ENCODE results near the gene PDE4DIP. TPM values are rescaled to one million over a fixed set of nuclear protein-coding genes. Genes with fewer than 3 reads are reported as not detected.
"Not testable (repeated sequence)": the region's sequence is repeated elsewhere in the genome, so short reads cannot be mapped to it uniquely, and the experiment has no call there.

Gene PDE4DIP
- total and polyA plus RNA-seq, 2 donors, result 13.6 to 15.7 TPM

GRCh38 chr1:148958343-148958742 lies 114.1 kb downstream of the PDE4DIP start:
- not testable (repeated sequence) for DNase-seq (ENCODE audit: low read depth in 6 of 9, low spot score in 9 of 9); H3K27me3 ChIP-seq (ENCODE audit: control insufficient read depth in 2 of 2, insufficient read depth in 1 of 2, low read length in 1 of 2); H3K4me3 ChIP-seq (ENCODE audit: low read length in 2 of 2); H3K36me3 ChIP-seq (ENCODE audit: control insufficient read depth in 2 of 2, insufficient read depth in 2 of 2, low read length in 1 of 2); H3K4me1 ChIP-seq (ENCODE audit: control insufficient read depth in 2 of 2, insufficient read depth in 2 of 2, low read length in 2 of 2); H3K9me3 ChIP-seq (ENCODE audit: control insufficient read depth in 2 of 2, insufficient read depth in 1 of 2, low read length in 1 of 2); H3K27ac ChIP-seq (ENCODE audit: low read depth in 1 of 2, low read length in 1 of 2)

- WGBS, result 89% methylated on average over 1 of the region's 4 CpGs
- DNase-seq (ENCODE audit: low read depth in 6 of 9, low spot score in 9 of 9); H3K4me3 ChIP-seq (ENCODE audit: low read length in 2 of 2); H3K27me3 ChIP-seq (ENCODE audit: control insufficient read depth in 2 of 2, insufficient read depth in 1 of 2, low read length in 1 of 2); H3K4me1 ChIP-seq (ENCODE audit: control insufficient read depth in 2 of 2, insufficient read depth in 2 of 2, low read length in 2 of 2); H3K9me3 ChIP-seq (ENCODE audit: control insufficient read depth in 2 of 2, insufficient read depth in 1 of 2, low read length in 1 of 2); H3K36me3 ChIP-seq (ENCODE audit: control insufficient read depth in 2 of 2, insufficient read depth in 2 of 2, low read length in 1 of 2); H3K27ac ChIP-seq (ENCODE audit: low read depth in 1 of 2, low read length in 1 of 2): not testable (repeated sequence)
Observed at GRCh38 chr1:148960212-148961000, 116.2 kb downstream of the PDE4DIP start.

- H3K4me1 ChIP-seq (ENCODE audit: control insufficient read depth in 2 of 2, insufficient read depth in 2 of 2, low read length in 2 of 2); H3K27me3 ChIP-seq (ENCODE audit: control insufficient read depth in 2 of 2, insufficient read depth in 1 of 2, low read length in 1 of 2); H3K4me3 ChIP-seq (ENCODE audit: low read length in 2 of 2); H3K27ac ChIP-seq (ENCODE audit: low read depth in 1 of 2, low read length in 1 of 2); DNase-seq (ENCODE audit: low read depth in 6 of 9, low spot score in 9 of 9); H3K36me3 ChIP-seq (ENCODE audit: control insufficient read depth in 2 of 2, insufficient read depth in 2 of 2, low read length in 1 of 2); H3K9me3 ChIP-seq (ENCODE audit: control insufficient read depth in 2 of 2, insufficient read depth in 1 of 2, low read length in 1 of 2): not testable (repeated sequence)
- 98% methylated on average over 3 of the region's 6 CpGs for WGBS
Observed at GRCh38 chr1:148962127-148962857, 118.1 kb downstream of the PDE4DIP start.

DNA sequence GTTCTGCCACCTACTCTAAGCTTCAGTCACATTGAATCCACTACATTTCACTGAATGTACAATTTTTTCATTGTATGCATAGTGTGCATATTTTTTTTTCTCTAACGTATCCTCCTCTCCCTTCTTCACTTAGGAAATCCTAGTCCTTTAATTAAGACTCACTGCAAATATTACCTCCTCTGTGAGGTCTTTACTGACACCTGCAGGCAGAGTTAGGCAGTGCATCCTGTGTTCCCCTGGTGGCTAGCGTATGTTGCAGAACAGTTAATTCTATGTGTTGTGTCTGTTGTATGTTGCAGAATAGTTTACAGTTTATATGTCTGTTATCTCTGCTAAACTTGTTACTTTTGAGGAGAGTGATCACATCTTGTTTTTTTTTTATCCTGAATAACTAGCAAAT lies 121.9 kb downstream of the PDE4DIP start:
- WGBS, result 53% methylated on average over 1 of the region's 2 CpGs
- not testable (repeated sequence) for H3K9me3 ChIP-seq (ENCODE audit: control insufficient read depth in 2 of 2, insufficient read depth in 1 of 2, low read length in 1 of 2); H3K27me3 ChIP-seq (ENCODE audit: control insufficient read depth in 2 of 2, insufficient read depth in 1 of 2, low read length in 1 of 2); H3K4me3 ChIP-seq (ENCODE audit: low read length in 2 of 2); DNase-seq (ENCODE audit: low read depth in 6 of 9, low spot score in 9 of 9); H3K27ac ChIP-seq (ENCODE audit: low read depth in 1 of 2, low read length in 1 of 2); H3K36me3 ChIP-seq (ENCODE audit: control insufficient read depth in 2 of 2, insufficient read depth in 2 of 2, low read length in 1 of 2); H3K4me1 ChIP-seq (ENCODE audit: control insufficient read depth in 2 of 2, insufficient read depth in 2 of 2, low read length in 2 of 2)

DNA sequence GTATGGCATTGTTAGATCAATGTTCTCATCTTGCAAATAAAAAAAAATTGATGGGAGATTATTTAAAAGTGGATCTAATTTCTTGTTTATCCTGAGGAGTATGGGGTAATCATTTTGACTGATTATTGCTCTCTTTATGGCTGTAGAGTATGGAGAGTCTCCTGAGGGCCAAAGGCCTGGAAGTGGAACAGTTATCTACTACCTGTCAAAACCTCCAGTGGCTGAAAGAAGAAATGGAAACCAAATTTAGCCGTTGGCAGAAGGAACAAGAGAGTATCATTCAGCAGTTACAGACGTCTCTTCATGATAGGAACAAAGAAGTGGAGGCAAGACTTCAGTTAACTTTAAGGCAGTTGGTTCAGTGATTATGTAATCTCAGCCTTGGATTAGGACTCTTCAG lies 123.4 kb downstream of the PDE4DIP start:
- H3K27me3 ChIP-seq (ENCODE audit: control insufficient read depth in 2 of 2, insufficient read depth in 1 of 2, low read length in 1 of 2), result not testable (repeated sequence)
- WGBS, result no CpG with 5 or more reads among the region's 2 CpGs

DNA sequence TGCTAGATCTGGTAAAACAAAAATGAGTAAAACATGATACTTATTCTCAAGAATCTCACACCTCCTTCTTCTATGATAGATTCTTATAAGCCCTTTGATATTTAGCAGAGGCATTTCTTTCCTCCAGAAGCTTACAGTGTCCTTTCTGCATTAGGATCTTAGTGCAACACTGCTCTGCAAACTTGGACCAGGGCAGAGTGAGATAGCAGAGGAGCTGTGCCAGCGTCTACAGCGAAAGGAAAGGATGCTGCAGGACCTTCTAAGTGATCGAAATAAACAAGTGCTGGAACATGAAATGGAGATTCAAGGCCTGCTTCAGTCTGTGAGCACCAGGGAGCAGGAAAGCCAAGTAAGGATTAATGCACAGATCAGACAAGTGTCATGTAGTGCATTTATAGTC lies 124.5 kb downstream of the PDE4DIP start:
- not testable (repeated sequence) for H3K9me3 ChIP-seq (ENCODE audit: control insufficient read depth in 2 of 2, insufficient read depth in 1 of 2, low read length in 1 of 2); H3K27ac ChIP-seq (ENCODE audit: low read depth in 1 of 2, low read length in 1 of 2); H3K4me3 ChIP-seq (ENCODE audit: low read length in 2 of 2); DNase-seq (ENCODE audit: low read depth in 6 of 9, low spot score in 9 of 9); H3K36me3 ChIP-seq (ENCODE audit: control insufficient read depth in 2 of 2, insufficient read depth in 2 of 2, low read length in 1 of 2); H3K27me3 ChIP-seq (ENCODE audit: control insufficient read depth in 2 of 2, insufficient read depth in 1 of 2, low read length in 1 of 2); H3K4me1 ChIP-seq (ENCODE audit: control insufficient read depth in 2 of 2, insufficient read depth in 2 of 2, low read length in 2 of 2)
- 98% methylated on average over 3 of the region's 3 CpGs for WGBS

More for the DNA sequence above, 123.4 kb downstream of the PDE4DIP start:
- H3K4me3 ChIP-seq (ENCODE audit: low read length in 2 of 2); H3K4me1 ChIP-seq (ENCODE audit: control insufficient read depth in 2 of 2, insufficient read depth in 2 of 2, low read length in 2 of 2); H3K9me3 ChIP-seq (ENCODE audit: control insufficient read depth in 2 of 2, insufficient read depth in 1 of 2, low read length in 1 of 2); H3K36me3 ChIP-seq (ENCODE audit: control insufficient read depth in 2 of 2, insufficient read depth in 2 of 2, low read length in 1 of 2); DNase-seq (ENCODE audit: low read depth in 6 of 9, low spot score in 9 of 9); H3K27ac ChIP-seq (ENCODE audit: low read depth in 1 of 2, low read length in 1 of 2): not testable (repeated sequence)

DNA sequence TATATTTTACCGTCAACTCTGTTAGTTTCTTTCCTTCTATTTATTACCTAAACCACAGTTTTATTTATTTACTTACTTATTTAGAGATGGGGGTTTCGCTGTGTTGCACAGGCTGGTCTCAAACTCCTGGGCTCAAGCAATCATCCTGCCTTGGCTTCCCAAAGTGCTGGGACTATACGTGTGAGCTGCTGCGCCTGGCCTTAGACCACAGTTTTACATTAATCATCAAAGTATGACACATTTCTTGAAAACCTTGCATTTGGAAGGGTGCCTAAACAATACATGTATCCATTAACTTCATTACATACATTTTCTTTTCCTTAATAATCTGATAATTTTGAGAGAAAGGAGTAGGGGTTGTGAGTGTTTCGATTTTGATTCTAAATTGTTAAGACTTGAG lies 124.9 kb downstream of the PDE4DIP start:
- H3K27ac ChIP-seq (ENCODE audit: low read depth in 1 of 2, low read length in 1 of 2); H3K36me3 ChIP-seq (ENCODE audit: control insufficient read depth in 2 of 2, insufficient read depth in 2 of 2, low read length in 1 of 2); H3K4me1 ChIP-seq (ENCODE audit: control insufficient read depth in 2 of 2, insufficient read depth in 2 of 2, low read length in 2 of 2); DNase-seq (ENCODE audit: low read depth in 6 of 9, low spot score in 9 of 9); H3K27me3 ChIP-seq (ENCODE audit: control insufficient read depth in 2 of 2, insufficient read depth in 1 of 2, low read length in 1 of 2); H3K9me3 ChIP-seq (ENCODE audit: control insufficient read depth in 2 of 2, insufficient read depth in 1 of 2, low read length in 1 of 2); H3K4me3 ChIP-seq (ENCODE audit: low read length in 2 of 2): not testable (repeated sequence)
- WGBS, result 98% methylated on average over 2 of the region's 5 CpGs

- not testable (repeated sequence) for H3K4me1 ChIP-seq (ENCODE audit: control insufficient read depth in 2 of 2, insufficient read depth in 2 of 2, low read length in 2 of 2); H3K9me3 ChIP-seq (ENCODE audit: control insufficient read depth in 2 of 2, insufficient read depth in 1 of 2, low read length in 1 of 2); H3K27me3 ChIP-seq (ENCODE audit: control insufficient read depth in 2 of 2, insufficient read depth in 1 of 2, low read length in 1 of 2); DNase-seq (ENCODE audit: low read depth in 6 of 9, low spot score in 9 of 9); H3K4me3 ChIP-seq (ENCODE audit: low read length in 2 of 2); H3K27ac ChIP-seq (ENCODE audit: low read depth in 1 of 2, low read length in 1 of 2); H3K36me3 ChIP-seq (ENCODE audit: control insufficient read depth in 2 of 2, insufficient read depth in 2 of 2, low read length in 1 of 2)
- WGBS, result 88% methylated on average over 1 of the region's 1 CpG
Observed at GRCh38 chr1:148975453-148975852, 131.2 kb downstream of the PDE4DIP start.

- peak in 2 of 9 donors; percentile 7 to 9 for DNase-seq (ENCODE audit: low read depth in 6 of 9, low spot score in 9 of 9)
- not testable (repeated sequence) for H3K27ac ChIP-seq (ENCODE audit: low read depth in 1 of 2, low read length in 1 of 2); H3K36me3 ChIP-seq (ENCODE audit: control insufficient read depth in 2 of 2, insufficient read depth in 2 of 2, low read length in 1 of 2); H3K9me3 ChIP-seq (ENCODE audit: control insufficient read depth in 2 of 2, insufficient read depth in 1 of 2, low read length in 1 of 2); H3K4me3 ChIP-seq (ENCODE audit: low read length in 2 of 2); H3K4me1 ChIP-seq (ENCODE audit: control insufficient read depth in 2 of 2, insufficient read depth in 2 of 2, low read length in 2 of 2); H3K27me3 ChIP-seq (ENCODE audit: control insufficient read depth in 2 of 2, insufficient read depth in 1 of 2, low read length in 1 of 2)
- WGBS, result 33% methylated on average over 1 of the region's 1 CpG
Observed at GRCh38 chr1:148975866-148976537, 131.8 kb downstream of the PDE4DIP start.
